Astrocyte (in vitro differentiated cells and primary cell): ENCODE measurements around the gene HNRNPM. TPM values are rescaled to one million over a fixed set of nuclear protein-coding genes. Genes with fewer than 3 reads are reported as not detected.

Source experiments
- DNase-seq: peaks from one replicate; pipeline ENCODE4 v3.0.0-alpha.2; 2010; ENCODE audit warnings: low read depth
- FAIRE-seq: peaks from 2 replicates; lab custom pipeline; 2011; peaks lifted over from hg19 to GRCh38; lab: Jason Lieb, UNC
- H2AFZ ChIP-seq: 2 replicates; pipeline ENCODE4 v1.6.0; 2012; ENCODE audit warnings: low read depth, low read length, inconsistent platforms
- H3K27ac ChIP-seq: 2 replicates; pipeline ENCODE4 v1.5.1; 2011; ENCODE audit warnings: low read depth, low read length, inconsistent platforms
- H3K27me3 ChIP-seq: 2 replicates; pipeline ENCODE4 v1.6.0; 2011; ENCODE audit warnings: low read length, inconsistent platforms; ENCODE audit not compliant: insufficient read depth
- H3K36me3 ChIP-seq: 2 replicates; pipeline ENCODE4 v1.5.1; 2011; ENCODE audit warnings: low read length, inconsistent platforms; ENCODE audit not compliant: insufficient read depth
- H3K4me1 ChIP-seq: 2 replicates; pipeline ENCODE4 v1.5.1; 2011; ENCODE audit warnings: low read length, inconsistent platforms; ENCODE audit not compliant: insufficient read depth
- H3K4me2 ChIP-seq: 2 replicates; pipeline ENCODE4 v1.6.0; 2012; ENCODE audit warnings: low read length, inconsistent platforms
- H3K4me3 ChIP-seq: 2 replicates; pipeline ENCODE4 v1.5.1; 2011; ENCODE audit warnings: low read depth, mild to moderate bottlenecking, low read length, inconsistent platforms; ENCODE audit not compliant: insufficient read depth
- H3K79me2 ChIP-seq: 2 replicates; pipeline ENCODE4 v1.6.0; 2012; ENCODE audit warnings: mild to moderate bottlenecking, low read length, inconsistent platforms; ENCODE audit not compliant: insufficient read depth
- H3K9ac ChIP-seq: 2 replicates; pipeline ENCODE4 v1.6.0; 2012; ENCODE audit warnings: mild to moderate bottlenecking, low read length, inconsistent platforms
- H3K9me3 ChIP-seq: 2 replicates; pipeline ENCODE4 v1.5.1; 2012; ENCODE audit warnings: low read depth, mild to moderate bottlenecking, low read length, inconsistent platforms; ENCODE audit not compliant: insufficient read depth
- H4K20me1 ChIP-seq: 2 replicates; pipeline ENCODE4 v1.6.0; 2012; ENCODE audit warnings: low read length, inconsistent platforms; ENCODE audit not compliant: insufficient read depth
- H3K27ac Mint-ChIP-seq: one replicate; pipeline ENCODE4 v1.8.0; 2021; ENCODE audit warnings: mild to moderate bottlenecking, mixed read lengths; ENCODE audit not compliant: unreplicated experiment
- H3K27me3 Mint-ChIP-seq: one replicate; pipeline ENCODE4 v1.8.0; 2021; ENCODE audit warnings: low read depth, mixed read lengths; ENCODE audit not compliant: unreplicated experiment
- H3K36me3 Mint-ChIP-seq: one replicate; pipeline ENCODE4 v1.8.0; 2021; ENCODE audit warnings: low read depth, mixed read lengths; ENCODE audit not compliant: unreplicated experiment
- H3K4me1 Mint-ChIP-seq: one replicate; pipeline ENCODE4 v1.8.0; 2021; ENCODE audit warnings: low read depth, mixed read lengths; ENCODE audit not compliant: unreplicated experiment
- H3K4me3 Mint-ChIP-seq: one replicate; pipeline ENCODE4 v1.8.0; 2021; ENCODE audit warnings: mild to moderate bottlenecking, moderate library complexity, mixed read lengths; ENCODE audit not compliant: unreplicated experiment
- H3K9me3 Mint-ChIP-seq: one replicate; pipeline ENCODE4 v1.8.0; 2021; ENCODE audit warnings: mild to moderate bottlenecking, mixed read lengths; ENCODE audit not compliant: unreplicated experiment
- EZH2 ChIP-seq: IDR thresholded peaks from 2 replicates; pipeline ENCODE4 v1.6.1; 2012; ENCODE audit warnings: mild to moderate bottlenecking, low read length, inconsistent platforms; ENCODE audit not compliant: insufficient read depth
- total RNA-seq: library from RNA; stranded (reverse); gene quantifications from 2 replicates; pipeline ENCODE4 v1.2.1, GENCODE V29; 2021
- TF ChIP-seq, protein P1 (sequence below): IDR thresholded peaks from 2 replicates; pipeline ENCODE4 v1.5.1; 2011; ENCODE audit warnings: low read depth, mild to moderate bottlenecking, inconsistent platforms, low read length, moderate library complexity; ENCODE audit not compliant: insufficient read depth

Gene HNRNPM
- total RNA-seq, 1 donor from 2014 or later = 172 TPM

DNA sequence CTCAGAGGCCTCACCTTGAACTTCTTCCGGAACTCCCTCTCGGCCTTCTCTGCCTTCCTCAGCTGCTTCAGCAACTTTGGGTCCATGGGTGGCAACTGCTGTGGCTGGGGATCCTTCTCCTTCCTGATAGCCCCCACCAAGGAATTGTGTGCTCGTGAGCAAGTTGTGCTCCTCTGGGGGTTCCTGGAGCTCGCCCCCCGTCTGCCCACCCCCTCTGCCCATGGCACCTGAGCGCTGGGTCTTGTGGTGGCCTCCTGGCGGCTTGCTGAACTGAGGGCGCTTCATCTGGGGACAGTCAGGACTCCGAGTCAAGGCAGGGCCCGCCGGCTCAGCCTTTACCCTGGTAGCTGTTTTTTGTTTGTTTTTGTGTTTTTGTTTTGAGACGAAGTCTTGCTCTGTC is 46.1 kb downstream of the HNRNPM start:
- Histone ChIP-seq H3K4me2 (no peak overlapping the region), H3K79me2 (peaks cover 2% of the 10 kb centered on the region), H3K27ac (no peak overlapping the region), H3K36me3 (peaks cover 13% of the 10 kb centered on the region), H4K20me1 (peaks cover 35% of the 10 kb centered on the region), H2AFZ (no peak overlapping the region), H3K4me1 (no peaks in the 10 kb centered on the region), H3K27me3 (no peaks in the 10 kb centered on the region), H3K9me3 (no peaks in the 10 kb centered on the region), H3K4me3 (no peak overlapping the region), H3K9ac (no peak overlapping the region)
- Mint-ChIP-seq H3K4me3 (no peak overlapping the region), H3K9me3 (no peaks in the 10 kb centered on the region), H3K27me3 (peaks cover 2% of the 10 kb centered on the region), H3K36me3 (peaks cover 24% of the 10 kb centered on the region), H3K27ac (no peak overlapping the region), H3K4me1 (no peaks in the 10 kb centered on the region)
- no peak for FAIRE-seq
- DNase-seq = no peak
- TF ChIP-seq, protein P1, sequence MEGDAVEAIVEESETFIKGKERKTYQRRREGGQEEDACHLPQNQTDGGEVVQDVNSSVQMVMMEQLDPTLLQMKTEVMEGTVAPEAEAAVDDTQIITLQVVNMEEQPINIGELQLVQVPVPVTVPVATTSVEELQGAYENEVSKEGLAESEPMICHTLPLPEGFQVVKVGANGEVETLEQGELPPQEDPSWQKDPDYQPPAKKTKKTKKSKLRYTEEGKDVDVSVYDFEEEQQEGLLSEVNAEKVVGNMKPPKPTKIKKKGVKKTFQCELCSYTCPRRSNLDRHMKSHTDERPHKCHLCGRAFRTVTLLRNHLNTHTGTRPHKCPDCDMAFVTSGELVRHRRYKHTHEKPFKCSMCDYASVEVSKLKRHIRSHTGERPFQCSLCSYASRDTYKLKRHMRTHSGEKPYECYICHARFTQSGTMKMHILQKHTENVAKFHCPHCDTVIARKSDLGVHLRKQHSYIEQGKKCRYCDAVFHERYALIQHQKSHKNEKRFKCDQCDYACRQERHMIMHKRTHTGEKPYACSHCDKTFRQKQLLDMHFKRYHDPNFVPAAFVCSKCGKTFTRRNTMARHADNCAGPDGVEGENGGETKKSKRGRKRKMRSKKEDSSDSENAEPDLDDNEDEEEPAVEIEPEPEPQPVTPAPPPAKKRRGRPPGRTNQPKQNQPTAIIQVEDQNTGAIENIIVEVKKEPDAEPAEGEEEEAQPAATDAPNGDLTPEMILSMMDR = no peak
- no peak for TF ChIP-seq EZH2

- Mint-ChIP-seq H3K9me3 (no peaks in the 10 kb centered on the region), H3K27me3 (peaks cover 2% of the 10 kb centered on the region), H3K4me3 (no peak overlapping the region), H3K36me3 (peaks cover 20% of the 10 kb centered on the region), H3K27ac (no peak overlapping the region), H3K4me1 (no peaks in the 10 kb centered on the region)
- Histone ChIP-seq H3K4me2 (no peak overlapping the region), H4K20me1 (peaks cover 28% of the 10 kb centered on the region), H2AFZ (no peak overlapping the region), H3K9ac (no peak overlapping the region), H3K9me3 (no peaks in the 10 kb centered on the region), H3K4me3 (no peak overlapping the region), H3K4me1 (no peaks in the 10 kb centered on the region), H3K27me3 (no peaks in the 10 kb centered on the region), H3K36me3 (peaks cover 13% of the 10 kb centered on the region), H3K27ac (no peak overlapping the region), H3K79me2 (no peaks in the 10 kb centered on the region)
- FAIRE-seq = no peak
- DNase-seq = no peak
- TF ChIP-seq EZH2 = no peak
- TF ChIP-seq, protein P1 = no peak
These were observed 46.8 kb downstream of the HNRNPM start for GRCh38 chr19:8491574-8491973.

DNA sequence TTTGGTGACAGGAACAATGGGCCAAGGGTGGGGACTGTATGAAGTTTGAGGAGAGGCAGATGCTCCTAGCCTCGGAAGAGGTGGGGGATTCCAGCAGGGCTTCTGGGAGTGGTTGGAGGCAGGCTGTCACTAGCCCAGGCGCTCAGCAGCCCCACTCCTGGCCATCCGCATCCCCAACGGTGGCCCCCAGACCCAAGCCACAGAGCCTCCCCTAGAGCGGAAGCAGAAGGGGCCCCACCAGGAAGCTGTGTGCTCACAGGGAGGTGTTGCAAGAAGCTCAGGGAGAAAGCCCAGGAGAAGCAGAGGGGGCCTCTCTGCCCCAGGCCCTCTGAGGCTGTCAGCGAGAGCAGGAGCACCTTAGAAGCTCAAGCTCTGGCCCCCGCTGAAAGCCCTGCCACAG is 49.4 kb downstream of the HNRNPM start:
- H3K4me1 Mint-ChIP-seq = no peaks in the 10 kb centered on the region
- H3K36me3 Mint-ChIP-seq = peaks cover 5% of the 10 kb centered on the region
- DNase-seq = no peak
- H3K27ac ChIP-seq = no peak overlapping the region
- H3K9ac ChIP-seq = no peak overlapping the region
- no peak overlapping the region for H3K4me3 ChIP-seq
- H3K9me3 ChIP-seq = no peaks in the 10 kb centered on the region
- H3K4me2 ChIP-seq = no peak overlapping the region
- H3K27me3 Mint-ChIP-seq = peaks cover 2% of the 10 kb centered on the region
- no peaks in the 10 kb centered on the region for H3K4me1 ChIP-seq
- H3K27ac Mint-ChIP-seq = no peak overlapping the region
- H4K20me1 ChIP-seq = peaks cover 4% of the 10 kb centered on the region
- H3K4me3 Mint-ChIP-seq = no peak overlapping the region
- no peaks in the 10 kb centered on the region for H3K79me2 ChIP-seq
- H3K9me3 Mint-ChIP-seq = no peaks in the 10 kb centered on the region
- H3K27me3 ChIP-seq = no peaks in the 10 kb centered on the region
- no peak for TF ChIP-seq EZH2
- TF ChIP-seq, protein P1 = no peak
- H3K36me3 ChIP-seq = no peaks in the 10 kb centered on the region
- no peak for FAIRE-seq
- H2AFZ ChIP-seq = no peak overlapping the region
